HG03571 (cell line): ENCODE results near the gene ATP10A.
"Not testable (repeated sequence)": the region's sequence is repeated elsewhere in the genome, so short reads cannot be mapped to it uniquely, and the experiment has no call there.

ENCODE experiments used
- ATAC-seq: cut with Tn5 transposase; IDR thresholded peaks from one replicate; pipeline ENCODE4 v1.9.1; 2021; ENCODE audit not compliant: unreplicated experiment

The ATP10A gene

DNA sequence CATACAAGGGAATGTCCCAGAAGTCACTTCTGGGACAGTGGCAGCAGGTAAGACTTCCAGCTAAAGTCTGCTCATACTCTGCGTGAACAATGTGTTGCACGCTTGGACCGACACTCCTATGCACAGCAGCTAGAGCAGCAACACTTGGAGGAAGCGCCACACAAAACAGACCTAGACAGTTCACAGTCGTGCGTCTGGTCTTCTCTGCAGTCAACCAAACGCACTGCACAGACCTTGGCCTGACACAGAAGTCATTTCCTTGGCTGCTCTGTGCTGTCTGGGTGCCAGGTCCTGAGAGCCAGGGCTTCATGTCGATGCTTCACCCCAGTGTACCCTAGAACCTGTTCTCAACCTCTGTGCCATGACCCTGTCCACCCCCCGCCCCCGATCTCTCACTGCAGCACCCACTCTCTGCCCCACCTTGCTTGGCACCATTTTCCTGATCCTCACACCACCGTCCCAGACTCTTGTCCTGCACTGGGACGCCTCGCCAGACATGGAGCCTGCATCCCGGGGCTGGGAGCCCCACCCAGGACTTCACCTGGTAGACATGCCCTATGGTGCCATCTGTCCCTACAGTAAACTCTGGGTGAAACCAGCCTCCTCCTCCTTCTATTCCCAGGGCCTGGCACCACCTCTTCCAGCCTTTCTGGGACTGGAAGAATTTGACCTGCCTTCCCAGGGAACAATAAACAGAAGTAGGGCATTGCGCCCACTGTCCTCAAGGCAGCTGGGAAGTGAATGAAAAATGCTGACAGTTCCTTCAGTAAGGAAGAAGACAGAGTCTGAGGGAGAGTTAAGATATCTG is 3.1 kb downstream of the ATP10A start:
- no peak for ATAC-seq

DNA sequence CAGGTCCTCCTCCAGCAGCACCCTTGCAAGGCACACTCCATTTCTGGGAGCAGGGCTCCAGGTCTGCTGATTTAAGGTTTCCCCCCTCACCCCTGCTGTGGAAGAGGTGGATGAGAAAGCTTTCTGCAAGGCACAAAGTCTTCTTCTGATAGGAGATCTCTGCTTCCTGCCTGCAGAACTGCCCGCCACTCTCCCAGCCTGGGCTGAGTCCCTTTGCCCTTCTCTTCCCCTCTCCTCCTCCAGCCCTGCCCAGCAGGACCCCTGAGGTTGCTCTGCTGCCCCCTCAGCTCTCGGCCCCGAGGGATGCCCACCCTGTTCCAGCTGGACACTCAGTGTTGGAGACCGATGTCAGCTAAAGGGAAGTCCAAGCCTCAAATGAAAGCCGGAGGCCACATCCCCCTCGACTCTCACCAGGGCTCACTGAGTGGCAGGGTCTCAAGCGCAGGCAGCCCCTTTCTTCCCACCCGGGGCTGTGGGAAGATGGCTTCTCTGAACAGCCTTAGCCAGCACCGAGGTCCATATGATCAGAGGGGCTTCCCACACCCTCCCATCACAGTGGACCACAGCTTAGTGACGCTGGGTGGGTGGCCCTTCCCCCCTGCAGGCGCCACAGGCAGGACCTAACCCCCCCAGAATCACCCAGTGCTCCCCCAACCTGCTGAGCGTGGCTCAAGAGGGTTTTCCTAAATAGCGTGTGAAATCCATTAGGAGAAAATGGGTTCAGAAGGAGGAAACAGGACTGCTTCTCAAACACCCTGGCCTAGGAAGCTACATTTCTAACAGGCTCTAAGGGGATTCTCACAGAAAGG is 4.0 kb downstream of the ATP10A start:
- no peak for ATAC-seq

DNA sequence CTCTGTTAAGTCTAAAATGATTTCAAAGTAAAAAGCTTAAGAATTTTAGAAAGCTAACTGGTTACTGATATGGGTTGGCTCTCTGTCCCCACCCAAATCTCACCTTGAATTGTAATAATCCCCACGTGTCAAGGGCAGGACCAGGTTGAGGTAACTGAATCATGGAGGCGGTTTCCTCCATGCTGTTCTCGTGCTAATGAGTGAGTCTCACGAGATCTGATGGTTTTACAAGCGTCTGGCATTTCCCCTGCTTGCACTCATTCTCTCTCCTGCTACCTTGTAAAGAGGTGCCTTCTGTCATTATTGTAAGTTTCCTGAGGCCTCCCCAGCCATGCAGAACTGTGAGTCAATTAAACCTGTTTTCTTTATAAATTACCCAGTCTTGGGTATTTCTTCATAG is 7.1 kb downstream of the ATP10A start:
- ATAC-seq, result not testable (repeated sequence)

DNA sequence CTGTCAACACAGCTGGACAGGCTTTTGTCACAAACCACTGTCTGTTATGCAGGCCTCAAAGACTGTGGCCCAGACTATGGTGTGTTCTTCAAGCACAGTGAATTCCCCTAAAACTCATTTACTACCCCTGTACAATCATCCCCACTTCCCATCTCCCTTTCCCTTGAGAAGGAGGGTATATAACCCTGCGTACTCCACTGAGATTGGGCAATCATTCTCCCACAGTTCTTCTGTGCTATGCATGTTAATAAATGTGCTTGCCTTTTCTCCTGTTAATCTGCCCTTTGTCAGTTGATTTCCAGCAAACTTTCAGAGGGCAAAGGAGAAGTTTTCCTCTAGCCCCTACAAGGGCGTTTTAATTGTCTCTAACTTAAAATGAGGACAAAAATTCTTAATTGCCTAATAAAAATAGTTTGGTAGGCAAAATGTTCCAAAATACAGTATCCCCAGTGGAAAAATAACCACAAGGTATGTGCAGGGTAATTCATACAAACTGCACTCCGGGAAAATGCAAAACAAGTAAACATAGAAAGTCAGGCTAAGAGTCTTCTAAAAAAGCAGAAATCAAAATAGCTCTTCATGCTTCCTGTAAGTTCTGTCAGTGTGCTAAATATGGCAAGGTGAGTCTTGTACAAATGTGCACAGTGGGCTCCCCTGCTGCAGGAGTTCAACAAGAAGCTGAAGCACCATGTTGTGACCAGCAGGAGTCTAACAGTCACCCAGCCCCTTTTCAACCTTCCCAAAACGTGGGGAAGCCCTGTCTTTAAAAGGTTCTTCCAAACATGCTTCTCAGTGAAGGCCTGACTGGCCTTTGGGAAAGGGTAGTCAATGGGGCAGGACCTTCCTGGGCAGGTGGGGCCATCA is 10.2 kb downstream of the ATP10A start:
- no peak for ATAC-seq

DNA sequence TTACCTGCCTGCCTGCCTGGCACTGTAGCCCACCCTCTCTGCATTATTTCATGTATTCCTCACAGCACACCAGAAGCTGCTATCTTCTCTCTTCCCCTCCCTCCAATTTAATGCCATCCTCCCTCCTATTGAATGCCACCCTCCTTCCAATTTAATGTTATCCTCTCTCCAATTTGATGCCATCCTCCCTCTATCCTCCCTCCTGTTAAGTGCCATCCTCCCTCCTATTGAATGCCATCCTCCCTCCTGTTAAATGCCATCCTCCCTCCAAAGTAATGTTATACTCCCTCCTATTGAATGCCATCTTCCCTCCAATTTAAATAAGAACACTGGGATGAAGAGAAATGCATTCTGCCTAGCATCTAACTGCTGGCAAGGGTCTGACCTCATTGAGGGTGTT is 11.1 kb downstream of the ATP10A start:
- ATAC-seq, result no peak

DNA sequence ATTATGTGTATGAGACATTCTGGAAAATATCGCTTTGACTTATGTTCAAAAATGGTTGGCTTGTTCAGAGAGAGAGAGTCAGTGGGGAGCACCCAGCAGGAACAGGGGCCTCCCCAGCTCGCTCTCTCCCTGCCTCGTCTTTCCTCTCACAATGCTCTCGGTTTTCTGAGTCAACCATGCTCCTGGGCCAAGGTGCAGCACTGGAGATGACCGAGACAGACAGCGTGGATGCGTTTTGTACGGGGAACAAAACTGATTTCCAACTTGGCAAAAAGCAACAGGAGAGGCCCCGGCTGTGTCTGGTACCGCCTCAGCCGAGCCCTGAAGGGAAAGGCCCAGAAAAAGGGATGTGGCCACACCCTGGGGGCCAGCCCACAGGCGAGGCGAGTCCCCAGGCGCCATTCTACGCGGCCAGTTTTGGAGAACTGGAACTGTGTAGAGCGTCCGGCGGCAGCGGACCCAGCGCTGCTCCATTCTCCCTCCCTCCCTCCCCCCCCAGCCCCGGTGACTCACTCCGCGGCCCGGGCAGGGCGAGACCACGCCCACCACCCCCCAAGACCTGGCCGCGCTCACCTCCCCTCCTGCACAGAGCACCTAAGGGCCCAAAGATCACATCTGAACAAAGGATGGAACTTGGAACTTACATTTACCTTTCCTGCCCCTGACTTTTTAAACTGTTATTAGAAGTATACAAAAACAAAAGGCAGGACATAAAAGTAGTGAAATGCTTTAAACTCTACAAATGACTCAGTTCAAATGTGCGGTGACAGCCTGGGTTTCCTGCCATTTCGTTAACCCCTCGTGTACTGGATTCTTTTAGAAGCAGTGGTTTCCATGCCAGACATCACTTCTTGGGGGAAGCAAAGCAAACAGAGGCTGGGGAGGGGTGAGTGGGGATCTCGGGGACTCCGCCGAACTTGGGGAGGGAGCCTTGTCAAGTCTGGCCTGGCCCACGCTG is 12.7 kb downstream of the ATP10A start:
- ATAC-seq, result peak; percentile 88

DNA sequence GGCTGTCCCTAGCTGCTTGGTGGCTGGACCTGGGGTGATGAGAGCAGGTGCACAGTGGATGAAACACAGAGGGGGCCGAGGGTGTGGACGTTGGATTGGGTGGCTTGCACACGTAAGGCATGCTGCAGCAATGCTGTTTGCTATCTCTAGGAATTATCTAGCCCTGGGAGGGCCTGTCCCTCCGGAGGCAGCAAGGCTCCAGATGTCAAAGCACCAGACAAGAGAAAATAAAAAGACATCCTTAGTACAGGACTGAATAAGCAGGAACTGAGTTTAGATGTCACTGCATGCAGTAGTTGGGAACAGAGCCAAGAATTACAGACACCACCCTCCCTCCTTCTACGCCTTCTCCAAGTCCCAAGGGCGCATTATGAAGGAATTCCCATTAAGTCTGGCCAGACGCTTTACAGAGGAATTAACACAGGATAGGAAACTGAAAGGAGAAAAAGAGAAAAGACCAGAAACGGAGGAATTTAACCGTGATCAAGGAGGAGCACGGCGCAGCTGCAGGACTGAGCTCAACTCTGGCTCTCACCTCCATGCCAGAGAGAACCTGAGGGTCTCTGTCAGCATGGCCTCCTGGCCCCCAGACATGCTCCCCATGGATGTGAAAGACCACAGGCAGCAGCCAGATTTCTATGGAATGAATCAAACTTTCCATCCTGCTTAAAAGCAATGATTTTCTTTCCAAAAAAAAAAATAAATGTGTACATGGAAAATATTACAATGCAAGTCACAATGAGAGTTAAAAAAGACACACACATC is 13.8 kb downstream of the ATP10A start:
- ATAC-seq, result no peak

DNA sequence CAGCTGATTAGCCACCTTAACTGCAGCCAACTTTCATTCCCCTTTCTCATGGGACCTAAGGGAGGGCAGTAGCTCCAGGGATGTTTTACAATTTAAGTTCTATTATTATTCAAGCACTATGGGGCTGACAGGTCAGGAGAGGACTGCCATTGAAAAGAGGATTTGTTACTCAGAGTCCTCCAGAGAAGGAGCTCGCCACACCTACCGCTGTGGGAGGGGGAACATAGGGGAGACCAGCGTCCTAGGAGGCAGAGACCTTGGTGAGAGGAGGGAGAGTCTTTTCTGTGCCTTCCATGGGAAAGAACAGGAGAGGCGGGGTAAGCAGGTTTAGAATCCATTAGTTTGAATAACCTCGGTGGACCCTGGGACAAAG is 14.4 kb downstream of the ATP10A start:
- no peak for ATAC-seq

DNA sequence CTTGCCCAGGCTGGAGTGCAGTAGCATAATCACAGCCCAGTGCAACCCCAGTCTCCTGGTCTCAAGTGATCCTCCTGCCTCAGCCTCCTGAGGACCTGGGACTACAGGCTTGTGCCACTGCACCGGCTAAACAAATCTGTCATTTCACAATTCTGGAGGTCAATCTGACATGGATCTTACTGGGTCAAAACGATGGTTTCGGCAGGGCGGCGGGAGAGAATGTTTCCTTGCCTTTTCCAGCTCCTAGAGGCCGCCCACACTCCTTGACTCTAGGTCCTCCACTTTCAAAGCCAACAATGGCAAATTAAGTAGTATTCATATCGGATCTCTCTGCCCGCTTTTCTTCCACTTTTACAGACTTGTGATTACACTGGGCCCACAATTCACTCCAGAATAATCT is 14.8 kb downstream of the ATP10A start:
- ATAC-seq, result no peak

DNA sequence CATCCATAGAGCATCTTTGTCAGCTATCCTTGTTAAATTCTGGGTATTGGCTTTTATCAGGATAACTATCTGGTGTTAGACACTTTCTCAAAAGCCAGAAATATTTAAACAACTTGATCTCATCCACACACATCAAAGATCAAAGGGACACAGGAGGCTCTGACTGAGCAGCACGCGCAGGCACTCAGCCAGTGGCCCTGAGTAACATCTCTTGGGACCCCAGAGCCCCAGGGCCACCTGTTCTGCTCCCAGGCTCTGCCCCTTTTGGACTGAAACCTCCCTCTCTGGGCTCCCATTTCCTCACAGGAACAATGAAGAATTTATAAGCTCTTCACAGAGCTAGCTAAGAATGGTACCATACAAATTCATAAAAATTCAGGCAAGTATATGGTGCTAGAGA is 16.1 kb downstream of the ATP10A start:
- no peak for ATAC-seq

DNA sequence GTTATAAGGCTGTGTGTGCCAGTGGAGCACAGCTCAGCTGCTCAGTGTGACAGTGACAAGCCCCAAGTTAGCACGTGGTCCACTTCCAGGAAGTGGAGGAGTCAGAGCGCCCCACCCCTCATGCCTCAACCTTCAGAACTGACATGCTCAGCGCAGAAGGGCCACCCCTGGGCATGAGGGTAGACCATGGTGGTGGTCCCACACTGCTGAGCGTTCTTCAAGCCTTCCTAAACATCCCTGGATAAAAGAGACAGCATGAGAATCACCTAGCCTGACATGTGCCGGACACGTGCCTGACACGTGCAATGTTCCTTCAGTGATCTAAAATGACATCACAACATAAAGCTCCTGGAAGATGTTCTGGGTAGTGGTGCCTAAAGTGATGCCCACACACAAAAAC is 16.8 kb downstream of the ATP10A start:
- ATAC-seq, result no peak

DNA sequence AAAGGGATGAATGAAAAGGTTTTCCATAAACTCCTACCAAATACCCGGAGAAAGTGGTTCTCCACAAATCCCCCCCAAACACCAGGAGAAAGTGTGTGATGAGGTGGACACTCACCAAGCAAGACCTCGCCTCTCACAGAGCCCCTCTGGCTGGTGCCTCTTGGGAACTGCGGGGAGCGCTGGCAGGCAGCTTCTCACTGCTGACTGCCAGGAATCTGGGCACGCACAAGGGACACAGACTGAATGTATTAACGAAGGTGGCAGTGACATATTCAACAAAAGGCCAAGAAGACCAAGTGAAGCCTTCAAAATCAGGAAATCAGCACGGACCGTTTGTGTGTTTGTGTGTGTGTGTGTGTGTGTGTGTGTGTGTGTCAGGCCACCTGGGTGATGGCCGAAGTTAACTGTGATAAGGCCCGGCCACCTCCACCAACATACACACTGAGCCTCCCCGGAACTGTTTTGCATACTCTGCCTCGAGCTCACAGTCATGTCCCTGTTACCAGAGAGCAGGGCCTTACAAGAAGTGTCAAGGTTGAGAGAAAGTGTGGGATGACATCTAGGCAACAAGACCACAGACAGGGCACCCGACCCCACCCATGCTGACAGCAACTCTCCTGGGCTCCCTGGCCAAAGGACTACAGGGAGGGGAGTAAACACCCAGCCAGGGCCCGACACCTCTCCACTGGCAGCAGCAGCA is 18.0 kb downstream of the ATP10A start:
- no peak for ATAC-seq

DNA sequence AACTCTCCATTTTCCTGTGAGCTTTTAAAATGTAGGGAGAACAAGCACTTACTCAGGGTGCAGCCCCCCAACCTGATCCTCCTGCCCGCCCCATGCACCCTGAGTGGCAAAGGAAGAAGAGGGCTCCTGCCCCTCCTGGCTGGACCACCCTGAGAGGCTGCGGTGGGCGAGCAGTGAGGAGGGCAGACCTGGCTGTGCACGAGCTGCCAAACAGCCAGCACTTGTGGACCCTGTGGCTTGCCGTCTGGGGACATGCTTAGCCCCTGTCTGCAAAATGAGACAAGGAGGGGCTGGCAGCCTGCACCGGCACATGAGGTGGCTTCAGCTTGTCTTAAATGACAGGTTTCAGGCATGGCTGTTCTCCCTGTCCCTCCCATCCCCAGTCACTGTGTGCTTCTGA is 18.6 kb downstream of the ATP10A start:
- no peak for ATAC-seq

DNA sequence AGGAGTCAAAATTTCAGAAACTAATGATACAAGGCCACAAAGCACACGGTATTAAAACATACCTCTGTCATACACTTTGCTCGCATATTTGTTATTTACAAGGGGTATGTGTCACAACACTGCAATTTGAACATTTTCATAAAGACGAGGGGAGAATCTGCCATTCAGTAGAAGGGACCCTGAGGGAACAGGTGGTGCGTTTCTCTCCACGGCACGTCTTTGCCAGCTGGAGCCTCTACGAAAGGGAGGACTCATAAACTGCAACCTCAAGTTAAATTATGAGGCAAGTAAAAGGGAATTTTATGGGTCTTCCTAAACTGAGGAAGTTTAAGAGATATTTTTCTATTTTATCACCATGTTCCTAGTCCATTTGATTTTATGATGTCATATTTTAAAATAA is 19.1 kb downstream of the ATP10A start:
- ATAC-seq, result no peak

DNA sequence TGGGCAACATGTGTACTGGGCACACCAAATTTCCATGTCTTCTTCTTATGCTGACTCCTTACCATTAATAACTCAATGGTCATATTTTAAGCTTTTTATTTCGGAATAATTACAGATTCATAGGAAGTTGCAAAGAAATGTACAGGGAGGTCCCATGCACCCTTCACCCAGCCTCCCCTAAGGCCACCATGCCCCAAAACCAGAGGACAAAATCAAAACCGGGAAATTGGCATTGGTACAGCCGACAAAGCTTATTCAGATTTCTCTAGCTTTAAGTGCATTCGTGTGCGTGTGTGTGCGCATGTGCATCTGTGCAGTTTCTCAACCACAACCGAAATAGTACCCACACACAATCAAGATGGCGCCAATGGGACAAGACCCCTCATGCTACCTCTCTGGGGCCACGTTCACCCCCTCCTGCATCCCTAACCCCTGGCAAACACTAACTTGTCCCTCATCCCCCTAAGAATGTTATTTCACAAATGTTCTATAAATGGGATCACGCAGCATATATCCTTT is 23.4 kb downstream of the ATP10A start:
- ATAC-seq, result no peak

DNA sequence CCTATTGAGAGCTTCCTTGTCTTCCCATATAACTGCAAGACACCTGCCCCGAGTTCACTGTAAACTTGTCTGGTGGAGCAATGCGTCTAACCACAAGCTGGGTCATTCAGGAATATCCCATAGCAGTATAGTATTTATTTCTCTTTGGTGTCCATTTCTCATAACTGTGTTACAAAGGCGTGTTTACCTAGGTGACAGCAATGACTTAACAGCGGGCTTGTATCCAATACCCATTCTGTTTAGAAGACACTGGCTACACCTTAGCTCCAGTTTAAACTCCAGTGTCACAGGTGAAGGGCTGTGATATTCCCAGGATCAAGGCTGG is 24.3 kb downstream of the ATP10A start:
- ATAC-seq, result no peak

DNA sequence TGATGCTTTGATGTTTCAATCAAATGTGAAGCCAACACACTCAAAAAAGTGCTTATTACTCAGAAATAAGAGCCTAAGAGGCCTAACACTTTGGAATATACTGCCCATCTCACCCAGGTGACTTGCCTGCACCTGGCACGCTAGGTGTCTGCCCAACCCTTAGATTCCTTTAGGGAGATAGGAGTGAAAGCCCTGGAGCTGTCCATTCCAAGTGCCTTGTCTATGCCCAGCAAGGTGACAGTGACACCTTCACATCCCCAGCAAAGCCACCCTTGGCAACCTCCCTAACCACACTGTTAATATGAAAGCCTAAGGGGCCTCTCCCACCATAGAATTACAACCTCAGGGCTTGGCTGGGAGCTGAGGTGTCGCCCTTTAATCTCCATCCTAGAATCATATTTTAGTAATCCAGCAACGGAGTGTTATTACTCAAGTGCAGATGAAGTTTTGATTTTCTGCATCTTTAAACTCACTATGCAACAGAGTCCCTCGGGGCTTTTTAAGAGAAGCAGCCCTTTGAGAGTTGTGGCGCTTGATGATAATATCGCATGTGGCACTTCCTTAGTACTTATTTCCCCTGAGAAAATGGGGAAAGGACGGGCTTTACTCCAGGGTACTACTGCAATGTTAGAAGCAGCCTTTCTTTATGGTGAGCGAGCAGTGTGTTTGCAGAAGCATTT is 24.8 kb downstream of the ATP10A start:
- no peak for ATAC-seq

DNA sequence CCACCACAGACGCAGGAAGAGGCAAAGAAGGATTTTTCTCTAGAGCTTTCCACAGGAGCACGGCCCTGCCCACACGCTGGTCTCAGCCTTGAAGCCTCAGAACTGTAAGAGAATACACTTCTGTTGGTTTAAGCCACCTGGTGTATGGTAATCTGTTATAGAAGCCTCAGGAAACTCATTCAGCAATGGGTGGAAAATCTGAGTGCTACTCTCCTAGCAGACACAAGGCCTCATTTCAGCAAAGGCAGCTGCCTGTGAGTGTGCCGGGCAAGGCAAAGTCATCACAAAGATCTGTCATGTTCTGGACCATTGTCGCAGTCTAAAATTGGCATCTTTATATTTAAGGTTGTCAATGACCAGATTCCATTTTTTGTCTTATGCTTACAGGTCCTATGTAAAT is 31.0 kb downstream of the ATP10A start:
- ATAC-seq, result no peak
